Measurements from ENCODE around the gene GPR52. TPM values are rescaled to one million over a fixed set of nuclear protein-coding genes. Genes with fewer than 3 reads are reported as not detected.

GPR52 gene
- polyA plus RNA-seq, 1 donor from 2014 or later = not detected

DNA sequence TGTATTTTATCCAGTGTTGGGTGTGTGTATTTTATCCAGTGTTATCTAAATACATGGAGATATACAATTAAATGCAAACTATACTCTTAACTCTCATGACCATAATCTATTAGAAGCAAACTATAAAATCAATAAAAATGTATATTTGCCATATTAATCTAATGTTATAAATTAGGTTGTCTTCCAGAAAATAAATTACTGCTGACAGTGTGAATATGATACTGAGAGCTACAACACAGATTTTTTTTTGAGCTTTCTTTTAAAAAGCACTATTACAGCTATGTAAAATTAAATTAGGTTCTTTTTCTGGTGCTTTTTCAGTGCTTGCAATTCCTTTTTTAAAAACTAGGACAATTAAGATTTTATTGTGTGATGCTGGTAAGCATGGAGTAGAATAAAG is 19.0 kb upstream of the GPR52 start:
- TF ChIP-seq RAD21 (conservative IDR thresholded peaks at IDR 0.05) = no peak
- TF ChIP-seq, protein P1, sequence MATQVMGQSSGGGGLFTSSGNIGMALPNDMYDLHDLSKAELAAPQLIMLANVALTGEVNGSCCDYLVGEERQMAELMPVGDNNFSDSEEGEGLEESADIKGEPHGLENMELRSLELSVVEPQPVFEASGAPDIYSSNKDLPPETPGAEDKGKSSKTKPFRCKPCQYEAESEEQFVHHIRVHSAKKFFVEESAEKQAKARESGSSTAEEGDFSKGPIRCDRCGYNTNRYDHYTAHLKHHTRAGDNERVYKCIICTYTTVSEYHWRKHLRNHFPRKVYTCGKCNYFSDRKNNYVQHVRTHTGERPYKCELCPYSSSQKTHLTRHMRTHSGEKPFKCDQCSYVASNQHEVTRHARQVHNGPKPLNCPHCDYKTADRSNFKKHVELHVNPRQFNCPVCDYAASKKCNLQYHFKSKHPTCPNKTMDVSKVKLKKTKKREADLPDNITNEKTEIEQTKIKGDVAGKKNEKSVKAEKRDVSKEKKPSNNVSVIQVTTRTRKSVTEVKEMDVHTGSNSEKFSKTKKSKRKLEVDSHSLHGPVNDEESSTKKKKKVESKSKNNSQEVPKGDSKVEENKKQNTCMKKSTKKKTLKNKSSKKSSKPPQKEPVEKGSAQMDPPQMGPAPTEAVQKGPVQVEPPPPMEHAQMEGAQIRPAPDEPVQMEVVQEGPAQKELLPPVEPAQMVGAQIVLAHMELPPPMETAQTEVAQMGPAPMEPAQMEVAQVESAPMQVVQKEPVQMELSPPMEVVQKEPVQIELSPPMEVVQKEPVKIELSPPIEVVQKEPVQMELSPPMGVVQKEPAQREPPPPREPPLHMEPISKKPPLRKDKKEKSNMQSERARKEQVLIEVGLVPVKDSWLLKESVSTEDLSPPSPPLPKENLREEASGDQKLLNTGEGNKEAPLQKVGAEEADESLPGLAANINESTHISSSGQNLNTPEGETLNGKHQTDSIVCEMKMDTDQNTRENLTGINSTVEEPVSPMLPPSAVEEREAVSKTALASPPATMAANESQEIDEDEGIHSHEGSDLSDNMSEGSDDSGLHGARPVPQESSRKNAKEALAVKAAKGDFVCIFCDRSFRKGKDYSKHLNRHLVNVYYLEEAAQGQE (IDR thresholded peaks at IDR 0.05; ENCODE audit: borderline replicate concordance) = no peak
- TF ChIP-seq POLR2AphosphoS5 (IDR thresholded peaks at IDR 0.05) = no peak
- TF ChIP-seq SMC3 (conservative IDR thresholded peaks at IDR 0.05; ENCODE audit: poor library complexity) = no peak
- TF ChIP-seq, protein P2, sequence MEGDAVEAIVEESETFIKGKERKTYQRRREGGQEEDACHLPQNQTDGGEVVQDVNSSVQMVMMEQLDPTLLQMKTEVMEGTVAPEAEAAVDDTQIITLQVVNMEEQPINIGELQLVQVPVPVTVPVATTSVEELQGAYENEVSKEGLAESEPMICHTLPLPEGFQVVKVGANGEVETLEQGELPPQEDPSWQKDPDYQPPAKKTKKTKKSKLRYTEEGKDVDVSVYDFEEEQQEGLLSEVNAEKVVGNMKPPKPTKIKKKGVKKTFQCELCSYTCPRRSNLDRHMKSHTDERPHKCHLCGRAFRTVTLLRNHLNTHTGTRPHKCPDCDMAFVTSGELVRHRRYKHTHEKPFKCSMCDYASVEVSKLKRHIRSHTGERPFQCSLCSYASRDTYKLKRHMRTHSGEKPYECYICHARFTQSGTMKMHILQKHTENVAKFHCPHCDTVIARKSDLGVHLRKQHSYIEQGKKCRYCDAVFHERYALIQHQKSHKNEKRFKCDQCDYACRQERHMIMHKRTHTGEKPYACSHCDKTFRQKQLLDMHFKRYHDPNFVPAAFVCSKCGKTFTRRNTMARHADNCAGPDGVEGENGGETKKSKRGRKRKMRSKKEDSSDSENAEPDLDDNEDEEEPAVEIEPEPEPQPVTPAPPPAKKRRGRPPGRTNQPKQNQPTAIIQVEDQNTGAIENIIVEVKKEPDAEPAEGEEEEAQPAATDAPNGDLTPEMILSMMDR (IDR thresholded peaks at IDR 0.05; ENCODE audit: poor library complexity, severe bottlenecking) = no peak
- no peak for TF ChIP-seq EP300 (conservative IDR thresholded peaks at IDR 0.05; ENCODE audit: poor library complexity, severe bottlenecking)
- TF ChIP-seq MXI1 (conservative IDR thresholded peaks at IDR 0.05; ENCODE audit: poor library complexity, severe bottlenecking) = no peak
- no peak for TF ChIP-seq TAF1 (IDR thresholded peaks at IDR 0.05; ENCODE audit: low read depth)
- no peak for TF ChIP-seq EZH2 (IDR thresholded peaks at IDR 0.05; ENCODE audit: borderline replicate concordance, insufficient read depth, low read length, poor library complexity, severe bottlenecking)
- Histone ChIP-seq H3K27ac (ENCODE audit: low read length) (no peak overlapping the region), H3K9me3 (ENCODE audit: low read length) (no peaks in the 10 kb centered on the region), H3K9ac (ENCODE audit: low read length) (no peak overlapping the region), H3K4me3 (ENCODE audit: low read length) (no peak overlapping the region), H3K36me3 (ENCODE audit: insufficient read depth, low read length) (no peaks in the 10 kb centered on the region), H4K20me1 (ENCODE audit: insufficient read depth) (no peaks in the 10 kb centered on the region), H3F3A (ENCODE audit: insufficient read depth, low read length, poor library complexity, severe bottlenecking) (no peaks in the 10 kb centered on the region), H3K79me2 (replicated peaks; ENCODE audit: insufficient read depth, low read length) (no peaks in the 10 kb centered on the region), H2AFZ (ENCODE audit: low read depth, low read length) (no peak overlapping the region), H3K27me3 (ENCODE audit: insufficient read depth, low read depth, low read length) (no peaks in the 10 kb centered on the region), H3K4me2 (ENCODE audit: low read length) (no peak overlapping the region), H3K9me2 (ENCODE audit: insufficient read depth, low read length) (no peaks in the 10 kb centered on the region)

DNA sequence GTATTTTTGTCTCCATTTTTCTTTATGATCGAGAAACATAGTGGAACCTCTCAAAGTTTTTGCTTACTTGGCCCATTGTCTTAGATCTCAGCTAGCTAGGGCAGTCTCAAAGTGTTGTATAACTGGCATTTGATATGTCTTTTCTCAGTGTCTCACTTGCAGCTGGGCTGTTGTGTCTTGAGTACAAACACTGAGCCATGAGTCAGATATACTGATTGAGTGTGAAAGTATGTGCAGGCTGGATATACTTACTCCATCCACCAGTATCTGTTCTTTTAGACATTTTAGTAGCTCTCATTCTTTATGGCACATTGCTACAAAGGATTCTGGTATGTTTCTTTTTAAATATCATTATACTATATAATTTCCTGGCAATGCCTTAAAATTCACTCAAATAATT is 14.3 kb upstream of the GPR52 start:
- Histone ChIP-seq H3F3A (ENCODE audit: insufficient read depth, low read length, poor library complexity, severe bottlenecking) (no peaks in the 10 kb centered on the region), H3K36me3 (ENCODE audit: insufficient read depth, low read length) (no peaks in the 10 kb centered on the region), H3K79me2 (replicated peaks; ENCODE audit: insufficient read depth, low read length) (no peaks in the 10 kb centered on the region), H2AFZ (ENCODE audit: low read depth, low read length) (no peak overlapping the region), H3K4me3 (ENCODE audit: low read length) (no peak overlapping the region), H3K27me3 (ENCODE audit: insufficient read depth, low read depth, low read length) (no peaks in the 10 kb centered on the region), H3K4me2 (ENCODE audit: low read length) (no peak overlapping the region), H3K9me3 (ENCODE audit: low read length) (no peaks in the 10 kb centered on the region), H3K9me2 (ENCODE audit: insufficient read depth, low read length) (no peaks in the 10 kb centered on the region), H3K9ac (ENCODE audit: low read length) (no peak overlapping the region), H4K20me1 (ENCODE audit: insufficient read depth) (no peaks in the 10 kb centered on the region), H3K27ac (ENCODE audit: low read length) (no peak overlapping the region)
- TF ChIP-seq RAD21 (conservative IDR thresholded peaks at IDR 0.05) (no peak), TAF1 (IDR thresholded peaks at IDR 0.05; ENCODE audit: low read depth) (no peak), EP300 (conservative IDR thresholded peaks at IDR 0.05; ENCODE audit: poor library complexity, severe bottlenecking) (no peak), MXI1 (conservative IDR thresholded peaks at IDR 0.05; ENCODE audit: poor library complexity, severe bottlenecking) (no peak), EZH2 (IDR thresholded peaks at IDR 0.05; ENCODE audit: borderline replicate concordance, insufficient read depth, low read length, poor library complexity, severe bottlenecking) (no peak), POLR2AphosphoS5 (IDR thresholded peaks at IDR 0.05) (no peak), SMC3 (conservative IDR thresholded peaks at IDR 0.05; ENCODE audit: poor library complexity) (no peak)
- TF ChIP-seq, protein P2 (IDR thresholded peaks at IDR 0.05; ENCODE audit: poor library complexity, severe bottlenecking) = no peak
- TF ChIP-seq, protein P1 (IDR thresholded peaks at IDR 0.05; ENCODE audit: borderline replicate concordance) = no peak

All from neural cell (in vitro differentiated cells).